Stimulated activated effector memory CD8-positive, alpha-beta T cell treated with anti-CD3 and anti-CD28 coated beads, Interleukin-12 subunit alpha, Interleukin-12 subunit beta, amount 100 ng/mL, for 72 hours (primary cell): ENCODE measurements around the gene CD300LD.
A peak's percentile ranks its signal among the peaks of the same experiment; 100 is the strongest.
"Not testable (repeated sequence)": the region's sequence is repeated elsewhere in the genome, so short reads cannot be mapped to it uniquely, and the experiment has no call there.

Source experiments
- ATAC-seq: fragments of 150-1000 bp; cut with Tn5 transposase; 2 replicates; pipeline ENCODE4 v1.10.0; 2021
- DNase-seq, 2 donors: peaks; one replicate each; pipeline ENCODE4 v3.0.0; 2021 to 2022; ENCODE audit warnings: low spot score in 2 of 2
- H3K27ac Mint-ChIP-seq: one replicate; pipeline ENCODE4 v1.8.0; 2022; ENCODE audit warnings: mild to moderate bottlenecking, mixed read lengths
- H3K36me3 Mint-ChIP-seq: one replicate; pipeline ENCODE4 v1.8.0; 2022; ENCODE audit warnings: mild to moderate bottlenecking, mixed read lengths
- H3K4me1 Mint-ChIP-seq: one replicate; pipeline ENCODE4 v1.8.0; 2022; ENCODE audit warnings: mixed read lengths
- H3K4me3 Mint-ChIP-seq: one replicate; pipeline ENCODE4 v1.8.0; 2022; ENCODE audit warnings: mild to moderate bottlenecking, mixed read lengths
- H3K9me3 Mint-ChIP-seq: one replicate; pipeline ENCODE4 v1.8.0; 2022; ENCODE audit warnings: mixed read lengths

The CD300LD gene

DNA sequence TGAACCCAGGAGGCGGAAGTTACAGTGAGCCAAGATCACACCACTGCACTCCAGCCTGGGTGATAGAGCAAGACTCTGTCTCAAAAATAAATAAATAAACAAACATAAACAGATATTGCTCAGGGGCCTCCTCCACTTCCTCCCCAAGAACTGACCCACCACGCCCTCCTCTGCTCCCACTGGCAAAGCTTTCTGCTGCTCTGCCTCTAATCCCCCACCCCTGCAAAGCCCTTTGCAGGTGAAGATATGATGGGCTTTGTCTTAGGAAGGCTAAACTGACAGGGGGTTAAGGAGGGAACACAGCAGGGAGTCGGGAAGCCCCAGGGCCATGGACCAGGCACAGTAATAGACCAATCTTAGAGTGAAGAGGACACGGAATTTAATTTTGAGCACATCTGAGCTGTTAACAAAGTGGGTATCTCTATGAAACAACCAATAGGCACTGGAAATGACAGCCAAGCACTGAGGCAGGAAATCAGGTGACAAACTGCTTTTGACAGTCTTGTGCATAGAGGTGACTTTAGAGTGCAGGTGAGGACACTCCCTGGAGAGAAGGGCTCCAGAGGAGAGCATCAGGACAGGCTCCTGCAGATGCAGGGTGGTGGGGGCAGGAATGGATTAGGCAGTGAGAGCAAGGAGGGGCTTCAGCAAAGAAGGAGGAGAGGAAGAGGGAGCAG lies 6.4 kb upstream of the CD300LD start:
- ATAC-seq, result no peak
- Mint-ChIP-seq H3K4me3 (no peak overlapping the region), H3K27ac (no peak overlapping the region), H3K4me1 (peaks cover 14% of the 10 kb centered on the region), H3K9me3 (no peaks in the 10 kb centered on the region), H3K36me3 (no peaks in the 10 kb centered on the region)
- no peak for DNase-seq

DNA sequence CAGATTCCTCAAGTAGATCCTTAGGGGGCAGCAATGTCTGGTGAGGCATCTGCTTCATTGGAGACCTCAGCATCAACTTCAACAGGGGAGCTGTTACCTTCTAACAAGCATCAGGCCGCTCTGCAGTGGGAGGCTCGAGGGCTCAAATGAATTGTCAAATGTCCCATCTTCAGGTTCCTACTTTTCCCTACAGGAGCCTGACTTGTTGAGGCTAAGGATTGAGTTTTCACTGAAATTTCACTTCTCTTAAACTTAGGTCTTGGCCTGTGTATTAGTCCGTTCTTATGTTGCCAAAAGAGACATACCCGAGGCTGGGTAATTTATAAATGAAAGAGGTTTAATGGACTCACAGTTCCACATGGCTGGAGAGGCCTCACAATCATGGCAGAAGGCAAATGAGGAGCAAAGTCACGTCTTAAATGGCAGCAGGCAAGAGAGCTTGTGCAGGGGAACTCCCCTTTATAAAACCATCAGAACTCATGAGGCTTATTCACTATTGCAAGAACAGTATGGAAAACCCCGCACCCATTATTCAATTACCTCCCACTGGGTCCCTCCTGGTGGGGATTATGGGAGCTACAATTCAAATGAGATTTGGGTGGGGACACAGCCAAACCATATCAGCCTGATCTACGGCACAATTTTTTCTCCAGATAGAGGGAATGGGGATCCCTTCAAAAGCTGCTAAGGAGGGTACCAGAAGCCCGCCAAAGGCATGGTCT lies 5.1 kb upstream of the CD300LD start:
- peaks cover 10% of the 10 kb centered on the region for H3K4me1 Mint-ChIP-seq
- no peak overlapping the region for H3K4me3 Mint-ChIP-seq
- H3K9me3 Mint-ChIP-seq, result no peaks in the 10 kb centered on the region

DNA sequence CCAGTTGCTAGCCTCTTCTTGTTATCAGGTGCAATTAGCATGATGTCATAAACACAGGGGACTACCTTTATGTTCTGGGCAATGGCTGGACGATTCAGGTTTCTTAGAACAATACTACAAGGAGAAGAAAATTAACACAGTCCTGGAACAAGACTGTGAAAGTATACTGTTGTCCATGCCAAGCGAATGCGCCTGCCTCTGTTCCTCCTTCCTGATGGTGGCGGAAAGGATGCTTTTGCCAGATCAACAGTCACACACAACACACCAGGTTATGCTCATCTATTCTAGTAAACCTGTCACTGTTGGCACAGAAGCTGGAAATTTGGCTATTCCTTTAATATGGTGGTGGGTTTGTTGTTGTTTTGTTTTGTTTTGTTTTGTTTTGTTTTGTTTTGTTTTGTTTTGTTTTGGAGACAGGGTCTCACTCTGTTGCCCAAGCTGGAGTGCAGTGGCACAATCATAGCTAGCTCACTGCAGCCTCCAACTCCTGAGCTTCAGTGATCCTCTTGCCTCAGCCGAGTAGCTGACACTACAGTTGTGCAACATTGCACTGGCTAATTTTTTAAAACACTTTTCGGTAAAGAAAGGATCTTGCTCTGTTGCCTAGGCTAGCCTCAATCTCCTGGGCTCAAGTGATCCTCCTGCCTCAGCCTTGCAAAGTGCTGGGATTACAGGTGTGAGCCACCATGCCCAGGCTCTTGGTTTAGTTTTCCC lies 3.1 kb upstream of the CD300LD start:
- DNase-seq (no peak), ATAC-seq (no peak)
- no peak overlapping the region for H3K4me3 Mint-ChIP-seq
- peaks cover 15% of the 10 kb centered on the region for H3K4me1 Mint-ChIP-seq
- H3K27ac Mint-ChIP-seq, result no peak overlapping the region
- H3K36me3 Mint-ChIP-seq, result no peaks in the 10 kb centered on the region
- H3K9me3 Mint-ChIP-seq, result no peaks in the 10 kb centered on the region

More for the DNA sequence above, 5.1 kb upstream of the CD300LD start:
- no peaks in the 10 kb centered on the region for H3K36me3 Mint-ChIP-seq
- ATAC-seq (no peak), DNase-seq (no peak)
- H3K27ac Mint-ChIP-seq, result no peak overlapping the region

GRCh38 chr17:74591503-74591902 lies 580 bp downstream of the CD300LD start:
- no peak for ATAC-seq
- DNase-seq, result no peak
- no peaks in the 10 kb centered on the region for H3K9me3 Mint-ChIP-seq
- H3K4me1 Mint-ChIP-seq, result peaks cover 7% of the 10 kb centered on the region
- H3K27ac Mint-ChIP-seq, result no peak overlapping the region
- no peaks in the 10 kb centered on the region for H3K36me3 Mint-ChIP-seq
- no peak overlapping the region for H3K4me3 Mint-ChIP-seq

- no peak overlapping the region for H3K4me3 Mint-ChIP-seq
- H3K9me3 Mint-ChIP-seq, result no peaks in the 10 kb centered on the region
- H3K36me3 Mint-ChIP-seq, result no peaks in the 10 kb centered on the region
- H3K27ac Mint-ChIP-seq, result no peak overlapping the region
- no peak for ATAC-seq
- no peak for DNase-seq
- H3K4me1 Mint-ChIP-seq, result no peaks in the 10 kb centered on the region
These were observed 6.4 kb downstream of the CD300LD start for GRCh38 chr17:74585711-74586110.

DNA sequence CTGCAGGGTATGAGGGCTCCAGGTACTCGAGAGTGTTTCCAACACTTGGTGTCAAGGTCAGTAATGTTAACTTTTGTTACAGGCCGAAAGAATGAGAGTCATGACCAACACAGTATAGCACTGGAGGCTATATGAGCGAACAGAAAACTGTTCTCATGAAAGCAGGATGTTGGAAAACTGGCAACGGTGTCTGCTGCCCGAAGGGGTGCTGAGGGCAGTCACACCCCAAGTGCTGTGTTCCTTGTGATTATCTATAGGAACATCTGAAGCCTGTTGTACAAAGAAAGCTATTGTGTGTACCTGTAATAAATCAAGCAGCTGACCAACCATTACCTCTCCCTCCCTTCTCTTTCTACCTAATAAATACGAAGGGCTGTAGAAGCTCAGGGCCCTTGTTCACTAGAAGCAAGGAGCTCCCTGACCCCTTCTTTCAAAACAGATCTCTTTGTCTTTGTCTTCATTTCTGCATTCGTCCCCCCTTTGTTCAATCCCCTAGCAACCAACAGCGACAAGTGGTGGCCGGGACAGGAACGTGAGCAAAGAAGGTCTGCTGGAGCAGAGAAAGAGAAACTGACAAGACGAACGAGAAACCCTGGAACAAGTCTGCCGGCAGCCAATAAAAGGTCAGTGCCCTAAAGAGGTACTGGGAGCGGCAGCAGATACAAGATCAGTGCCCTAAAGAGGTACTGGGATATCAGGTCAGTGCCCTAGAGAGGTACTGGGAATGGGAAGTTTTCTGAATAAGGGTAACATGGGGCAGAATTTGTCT lies 7.6 kb downstream of the CD300LD start:
- no peak overlapping the region for H3K4me3 Mint-ChIP-seq
- DNase-seq, result no peak
- H3K27ac Mint-ChIP-seq, result no peak overlapping the region
- no peak for ATAC-seq
- H3K9me3 Mint-ChIP-seq, result no peaks in the 10 kb centered on the region
- peaks cover under 1% of the 10 kb centered on the region for H3K4me1 Mint-ChIP-seq
- no peaks in the 10 kb centered on the region for H3K36me3 Mint-ChIP-seq

DNA sequence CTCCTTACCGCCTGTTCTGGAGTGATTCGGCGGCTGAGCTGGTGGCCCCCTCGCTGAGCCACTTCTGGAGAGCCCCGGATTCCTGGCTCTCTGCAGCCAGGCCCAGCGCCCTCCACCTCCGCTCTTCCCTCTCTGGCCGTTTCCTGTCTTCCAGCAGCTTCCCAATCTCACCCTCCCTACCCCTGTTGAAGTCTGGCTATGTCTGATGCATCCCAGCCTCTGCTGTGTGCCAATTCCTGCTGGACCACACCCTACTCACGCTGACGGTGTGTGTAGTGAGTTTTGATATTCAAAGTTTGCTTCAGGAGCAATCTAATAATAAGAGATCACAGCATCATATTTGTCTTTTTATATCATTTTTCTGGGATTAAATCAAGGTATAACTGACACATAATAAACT lies 9.4 kb downstream of the CD300LD start:
- ATAC-seq, result no peak
- Mint-ChIP-seq H3K27ac (no peak overlapping the region), H3K9me3 (no peaks in the 10 kb centered on the region), H3K4me1 (peaks cover 6% of the 10 kb centered on the region), H3K4me3 (no peak overlapping the region), H3K36me3 (no peaks in the 10 kb centered on the region)
- DNase-seq, result no peak

GRCh38 chr17:74579900-74580299 lies 12.2 kb downstream of the CD300LD start:
- Mint-ChIP-seq H3K9me3 (no peaks in the 10 kb centered on the region), H3K36me3 (no peaks in the 10 kb centered on the region), H3K27ac (no peak overlapping the region), H3K4me3 (no peak overlapping the region), H3K4me1 (peaks cover 6% of the 10 kb centered on the region)
- DNase-seq, result no peak
- ATAC-seq, result no peak

GRCh38 chr17:74578979-74579378 lies 13.1 kb downstream of the CD300LD start:
- Mint-ChIP-seq H3K36me3 (no peaks in the 10 kb centered on the region), H3K27ac (peak overlapping the region; percentile 13), H3K4me1 (peaks cover 6% of the 10 kb centered on the region), H3K9me3 (no peaks in the 10 kb centered on the region), H3K4me3 (no peak overlapping the region)
- ATAC-seq (no peak), DNase-seq (no peak)

GRCh38 chr17:74574489-74575142 lies 17.5 kb downstream of the CD300LD start:
- Mint-ChIP-seq H3K27ac (no peak overlapping the region), H3K36me3 (no peaks in the 10 kb centered on the region), H3K9me3 (no peaks in the 10 kb centered on the region), H3K4me1 (peaks cover 6% of the 10 kb centered on the region), H3K4me3 (no peak overlapping the region)
- ATAC-seq (no peak), DNase-seq (no peak)

GRCh38 chr17:74573635-74574034 lies 18.4 kb downstream of the CD300LD start:
- H3K27ac Mint-ChIP-seq, ATAC-seq, H3K4me3 Mint-ChIP-seq, DNase-seq, H3K4me1 Mint-ChIP-seq, H3K36me3 Mint-ChIP-seq, H3K9me3 Mint-ChIP-seq: not testable (repeated sequence)

GRCh38 chr17:74573169-74573568 lies 18.9 kb downstream of the CD300LD start:
- Mint-ChIP-seq H3K4me3 (no peak overlapping the region), H3K36me3 (no peaks in the 10 kb centered on the region), H3K4me1 (peaks cover 10% of the 10 kb centered on the region), H3K27ac (no peak overlapping the region), H3K9me3 (no peaks in the 10 kb centered on the region)
- DNase-seq (no peak), ATAC-seq (no peak)

- H3K4me3 Mint-ChIP-seq, result no peak overlapping the region
- DNase-seq (no peak), ATAC-seq (no peak)
- no peak overlapping the region for H3K27ac Mint-ChIP-seq
- H3K36me3 Mint-ChIP-seq, result no peaks in the 10 kb centered on the region
- no peaks in the 10 kb centered on the region for H3K9me3 Mint-ChIP-seq
- H3K4me1 Mint-ChIP-seq, result peaks cover 12% of the 10 kb centered on the region
These were observed 20.3 kb downstream of the CD300LD start for GRCh38 chr17:74571621-74572270.
